Measurements from ENCODE around the gene NAA60. TPM values are rescaled to one million over a fixed set of nuclear protein-coding genes. Genes with fewer than 3 reads are reported as not detected.

The NAA60 gene
- total RNA-seq, 1 experiment from 2014 or later = 11.4 TPM

Other genes starting within 250 kb of the NAA60 start
- 14.6 and 17.2 TPM in 2 replicates for gene ZNF200, start 208.5 kb upstream of the NAA60 start, total RNA-seq (2014; rRNA removed; shearing (Covaris generic))
- 0.29 TPM in 1 of 2 replicates, not detected in the other for gene MEFV, start 187.0 kb upstream of the NAA60 start, total RNA-seq (2014; rRNA removed; shearing (Covaris generic))
- 37.0 and 63.5 TPM in 2 replicates for gene ZNF263, start 160.2 kb upstream of the NAA60 start, total RNA-seq (2014; rRNA removed; shearing (Covaris generic))
- 7.0 and 11.0 TPM in 2 replicates for gene TIGD7, start 138.2 kb upstream of the NAA60 start, total RNA-seq (2014; rRNA removed; shearing (Covaris generic))
- 20.2 and 26.1 TPM in 2 replicates for gene ZNF75A, start 138.2 kb upstream of the NAA60 start, total RNA-seq (2014; rRNA removed; shearing (Covaris generic))
- not detected in 2 replicates for gene OR2C1, start 87.8 kb upstream of the NAA60 start, total RNA-seq (2014; rRNA removed; shearing (Covaris generic))
- gene ZSCAN32, start 42.7 kb upstream of the NAA60 start, total RNA-seq (2014; rRNA removed; shearing (Covaris generic)) = 12.3 and 16.9 TPM in 2 replicates
- 15.8 and 18.7 TPM in 2 replicates for gene ZNF174, start 42.5 kb upstream of the NAA60 start, total RNA-seq (2014; rRNA removed; shearing (Covaris generic))
- 3.2 and 5.6 TPM in 2 replicates for gene ZNF597, start 176 bp upstream of the NAA60 start, total RNA-seq (2014; rRNA removed; shearing (Covaris generic))
- gene C16orf90, start 51.8 kb downstream of the NAA60 start, total RNA-seq (2014; rRNA removed; shearing (Covaris generic)) = not detected in 2 replicates
- 25.7 and 28.0 TPM in 2 replicates for gene CLUAP1, start 57.3 kb downstream of the NAA60 start, total RNA-seq (2014; rRNA removed; shearing (Covaris generic))
- 0.03 TPM in 1 of 2 replicates, not detected in the other for gene NLRC3, start 133.7 kb downstream of the NAA60 start, total RNA-seq (2014; rRNA removed; shearing (Covaris generic))
- 7.0 and 7.4 TPM in 2 replicates for gene SLX4, start 167.9 kb downstream of the NAA60 start, total RNA-seq (2014; rRNA removed; shearing (Covaris generic))
- 7.8 and 10.5 TPM in 2 replicates for gene DNASE1, start 211.0 kb downstream of the NAA60 start, total RNA-seq (2014; rRNA removed; shearing (Covaris generic))

Data from A172 (cell line).